AG10803 (cell line): ENCODE measurements around the gene CACNA2D1.

Experiments used
- DNase-seq: peaks from one replicate; pipeline ENCODE4 v3.0.0; 2010; ENCODE audit warnings: low read depth
- H3K4me3 ChIP-seq: 2 replicates; pipeline ENCODE4 v1.5.1; 2011; ENCODE audit warnings: mild to moderate bottlenecking, low read length, control low read depth
- TF ChIP-seq, protein P1 (sequence below): conservative IDR thresholded peaks from 2 replicates; pipeline ENCODE4 v1.5.1; 2011; ENCODE audit warnings: mild to moderate bottlenecking, low read length, control low read depth, inconsistent platforms

Gene CACNA2D1

DNA sequence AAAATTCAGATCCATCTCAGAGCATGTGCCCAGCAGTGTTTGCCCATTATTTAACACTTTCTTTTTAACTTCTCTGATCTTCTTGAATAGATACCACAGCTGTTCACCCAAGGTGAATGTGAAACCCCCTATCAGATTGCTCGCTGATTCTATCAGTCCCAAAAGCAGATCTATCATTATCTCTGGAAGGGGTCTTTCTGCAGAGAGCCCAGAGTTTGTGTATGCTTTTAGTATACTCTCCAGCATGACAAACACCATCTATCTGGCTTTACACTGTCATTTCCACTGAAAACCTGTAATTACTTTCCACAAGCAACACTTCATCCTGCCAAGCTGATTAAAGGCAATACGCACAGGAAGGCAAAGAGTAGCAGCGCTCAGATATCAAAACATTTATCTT is 168.2 kb downstream of the CACNA2D1 start:
- TF ChIP-seq, protein P1, sequence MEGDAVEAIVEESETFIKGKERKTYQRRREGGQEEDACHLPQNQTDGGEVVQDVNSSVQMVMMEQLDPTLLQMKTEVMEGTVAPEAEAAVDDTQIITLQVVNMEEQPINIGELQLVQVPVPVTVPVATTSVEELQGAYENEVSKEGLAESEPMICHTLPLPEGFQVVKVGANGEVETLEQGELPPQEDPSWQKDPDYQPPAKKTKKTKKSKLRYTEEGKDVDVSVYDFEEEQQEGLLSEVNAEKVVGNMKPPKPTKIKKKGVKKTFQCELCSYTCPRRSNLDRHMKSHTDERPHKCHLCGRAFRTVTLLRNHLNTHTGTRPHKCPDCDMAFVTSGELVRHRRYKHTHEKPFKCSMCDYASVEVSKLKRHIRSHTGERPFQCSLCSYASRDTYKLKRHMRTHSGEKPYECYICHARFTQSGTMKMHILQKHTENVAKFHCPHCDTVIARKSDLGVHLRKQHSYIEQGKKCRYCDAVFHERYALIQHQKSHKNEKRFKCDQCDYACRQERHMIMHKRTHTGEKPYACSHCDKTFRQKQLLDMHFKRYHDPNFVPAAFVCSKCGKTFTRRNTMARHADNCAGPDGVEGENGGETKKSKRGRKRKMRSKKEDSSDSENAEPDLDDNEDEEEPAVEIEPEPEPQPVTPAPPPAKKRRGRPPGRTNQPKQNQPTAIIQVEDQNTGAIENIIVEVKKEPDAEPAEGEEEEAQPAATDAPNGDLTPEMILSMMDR: no peak
- no peak for DNase-seq
- no peak overlapping the region for H3K4me3 ChIP-seq

DNA sequence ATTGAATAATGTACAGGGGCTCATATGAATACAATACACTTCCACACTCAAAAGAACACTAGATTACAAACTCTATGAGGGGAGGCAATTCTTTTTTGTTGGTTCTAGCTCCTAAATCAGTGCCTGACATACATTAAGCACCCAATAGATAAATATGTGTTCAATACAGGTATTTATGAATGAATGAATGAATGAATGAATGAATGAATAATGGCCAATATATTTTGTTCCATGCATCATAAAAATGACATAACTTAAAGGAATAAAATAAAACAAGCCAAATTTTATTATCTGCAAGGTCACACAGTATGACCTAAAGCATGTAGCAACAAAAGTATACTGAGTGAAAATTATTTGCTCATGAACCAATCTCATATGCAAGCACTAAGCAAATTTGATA is 168.9 kb downstream of the CACNA2D1 start:
- no peak for DNase-seq
- no peak overlapping the region for H3K4me3 ChIP-seq
- TF ChIP-seq, protein P1: no peak

DNA sequence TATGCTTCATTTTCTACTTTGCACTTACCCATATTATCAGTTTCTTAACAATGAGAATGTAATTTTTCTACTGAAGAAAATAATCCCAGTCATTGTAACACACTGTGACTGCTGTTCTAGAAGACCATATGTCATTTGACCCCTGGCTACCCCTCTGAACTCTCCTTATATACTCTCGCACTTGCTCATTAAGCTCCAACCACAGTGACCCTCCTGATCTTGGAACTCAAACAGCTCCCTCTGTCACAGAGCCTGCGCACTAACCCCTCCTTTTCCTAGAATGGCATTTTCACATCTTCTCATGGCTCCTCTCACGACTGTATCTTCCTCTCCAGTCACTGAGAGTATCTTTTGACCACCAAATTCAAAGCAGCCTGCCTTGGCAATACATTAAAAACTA is 169.7 kb downstream of the CACNA2D1 start:
- H3K4me3 ChIP-seq: no peak overlapping the region
- no peak for DNase-seq
- TF ChIP-seq, protein P1: no peak

DNA sequence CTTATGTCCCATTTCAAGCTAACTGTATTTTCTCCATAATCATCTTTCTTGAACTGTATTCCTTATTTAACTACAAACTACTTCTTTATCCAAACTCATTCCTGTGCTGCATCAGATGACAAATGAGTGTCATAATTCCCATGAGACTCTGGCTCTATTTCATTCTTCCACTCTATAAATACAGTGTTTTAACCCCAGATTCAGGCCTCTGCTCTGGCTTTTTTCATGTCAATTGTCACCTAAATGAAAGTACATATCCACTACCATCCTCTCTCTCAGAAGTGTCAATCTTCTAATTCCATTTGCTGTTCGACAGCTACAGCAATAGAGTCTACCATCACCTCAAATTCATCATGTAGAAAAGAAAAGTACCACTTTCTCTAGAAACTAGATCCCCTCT is 172.7 kb downstream of the CACNA2D1 start:
- DNase-seq: no peak
- no peak overlapping the region for H3K4me3 ChIP-seq
- TF ChIP-seq, protein P1: no peak

DNA sequence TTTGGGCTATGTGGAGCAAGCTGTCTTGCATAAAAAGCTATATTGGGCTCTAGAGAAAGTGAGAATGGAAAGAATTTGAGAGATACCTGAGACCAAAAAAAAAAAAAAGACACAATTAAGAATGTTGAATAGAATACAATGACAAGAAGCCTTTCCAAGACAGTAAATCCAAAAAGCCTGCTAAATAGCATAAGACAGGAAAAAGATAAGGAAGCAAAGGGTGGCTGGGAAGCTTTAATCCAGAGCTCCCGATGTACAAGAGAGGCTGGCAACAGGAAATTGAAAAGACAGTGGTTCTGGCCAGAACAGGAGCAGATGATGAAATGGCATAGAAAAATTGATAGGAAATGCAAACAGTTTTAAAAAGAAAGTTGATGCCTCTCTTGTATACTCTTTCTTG is 174.9 kb downstream of the CACNA2D1 start:
- DNase-seq: no peak
- TF ChIP-seq, protein P1: no peak

DNA sequence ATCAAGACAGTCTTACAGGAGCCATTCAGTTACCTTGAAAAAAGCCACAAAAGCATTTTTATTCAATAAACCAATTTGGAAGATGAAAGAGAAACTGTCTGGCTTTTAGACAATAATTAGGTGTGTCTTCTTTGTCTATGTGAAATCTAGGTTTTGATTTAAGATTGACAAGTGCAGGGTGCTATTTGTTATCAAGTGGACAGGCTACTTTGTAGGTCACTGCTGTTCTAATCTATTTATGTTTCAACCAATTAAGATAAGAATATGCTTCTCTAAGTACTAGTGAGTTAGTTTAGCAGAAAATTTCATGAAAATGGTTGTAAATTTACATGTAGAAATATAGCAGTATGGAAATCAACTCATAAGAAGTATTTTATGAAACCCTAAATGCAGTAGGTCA is 177.5 kb downstream of the CACNA2D1 start:
- TF ChIP-seq, protein P1: no peak
- H3K4me3 ChIP-seq: no peak overlapping the region
- no peak for DNase-seq

More for the DNA sequence above, 174.9 kb downstream of the CACNA2D1 start:
- H3K4me3 ChIP-seq: no peak overlapping the region

DNA sequence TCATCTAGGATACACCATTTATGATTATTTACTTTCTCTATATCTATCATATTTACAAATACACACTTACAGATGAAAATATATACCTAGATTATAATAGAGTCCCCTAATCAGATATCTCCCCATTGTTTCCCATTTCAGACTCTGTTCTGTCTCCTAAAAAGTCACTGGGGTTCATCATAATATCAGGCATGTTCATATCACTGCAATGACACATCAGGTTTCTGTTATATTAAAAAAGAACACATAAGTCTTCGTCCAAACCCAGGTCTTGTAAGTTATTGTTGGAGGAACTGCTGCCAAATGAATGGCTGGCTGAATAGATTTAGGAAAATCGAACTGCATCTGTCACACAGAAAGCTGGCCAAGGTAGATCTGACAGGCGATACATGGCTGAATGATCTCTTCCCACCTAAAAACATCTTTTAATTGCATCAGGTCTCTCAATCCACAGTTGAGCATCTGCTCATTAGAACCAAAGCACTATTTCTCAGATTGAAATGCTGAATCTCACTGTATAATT is 178.7 kb downstream of the CACNA2D1 start:
- H3K4me3 ChIP-seq: no peak overlapping the region
- TF ChIP-seq, protein P1: no peak
- DNase-seq: no peak
